Caco-2 (cell line): Measurements from ENCODE around the gene RASD2. TPM values are rescaled to one million over a fixed set of nuclear protein-coding genes. Genes with fewer than 3 reads are reported as not detected.

Source experiments
- BruUV-seq: library from RNA; stranded (reverse); fragments of 400-500 nt; replicated peaks from 2 replicates; lab custom pipeline; 2021; lab: Mats Ljungman, UMichigan
- CTCF ChIA-PET: fragments of 300-600 bp; sonication (Branson Sonifier 250); formaldehyde crosslinking; loops from one replicate; lab custom pipeline; 2022; ENCODE audit warnings: antibody characterized with exemption; lab: Charles Lee
- POLR2A ChIA-PET: fragments of 300-600 bp; sonication (Branson Sonifier 250); formaldehyde crosslinking; loops from one replicate; lab custom pipeline; 2022; ENCODE audit warnings: antibody characterized with exemption; lab: Charles Lee
- DNase-seq, 2 experiments: peaks; one replicate each; pipeline versions ENCODE4 v3.0.0 to v3.0.0-alpha.2; 2020 to 2022
- H3K27me3 ChIP-seq: replicated peaks from 2 replicates; pipeline ENCODE4 v1.6.0; 2011; ENCODE audit warnings: low read length; ENCODE audit not compliant: control insufficient read depth, insufficient read depth
- H3K36me3 ChIP-seq: 2 replicates; pipeline ENCODE4 v1.5.1; 2011; ENCODE audit warnings: low read length; ENCODE audit not compliant: control insufficient read depth, insufficient read depth
- H3K4me1 ChIP-seq: fragments of 250-450 bp; sonication (Bioruptor Pico); 2 replicates; pipeline ENCODE4 v1.5.1; 2020; ENCODE audit warnings: mild to moderate bottlenecking
- H3K4me3 ChIP-seq: 2 replicates; pipeline ENCODE4 v1.5.1; 2011; ENCODE audit warnings: low read depth, mild to moderate bottlenecking, control low read depth, low read length
- H3K9me3 ChIP-seq: fragments of 250-450 bp; sonication (Bioruptor Pico); 2 replicates; pipeline ENCODE4 v1.5.1; 2020; ENCODE audit warnings: mild to moderate bottlenecking, moderate library complexity
- H3K27ac Mint-ChIP-seq: one replicate; pipeline ENCODE4 v1.8.0; 2022; ENCODE audit warnings: mixed read lengths; ENCODE audit not compliant: unreplicated experiment
- H3K27me3 Mint-ChIP-seq: one replicate; pipeline ENCODE4 v1.8.0; 2022; ENCODE audit warnings: mixed read lengths; ENCODE audit not compliant: insufficient read depth, unreplicated experiment
- H3K36me3 Mint-ChIP-seq: one replicate; pipeline ENCODE4 v1.8.0; 2022; ENCODE audit warnings: mild to moderate bottlenecking, mixed read lengths; ENCODE audit not compliant: insufficient read depth, unreplicated experiment
- H3K4me1 Mint-ChIP-seq: one replicate; pipeline ENCODE4 v1.8.0; 2022; ENCODE audit warnings: low read depth, mixed read lengths; ENCODE audit not compliant: unreplicated experiment
- H3K4me3 Mint-ChIP-seq: one replicate; pipeline ENCODE4 v1.8.0; 2022; ENCODE audit warnings: mild to moderate bottlenecking, moderate library complexity, mixed read lengths; ENCODE audit not compliant: unreplicated experiment
- H3K9me3 Mint-ChIP-seq: one replicate; pipeline ENCODE4 v1.8.0; 2022; ENCODE audit warnings: mixed read lengths; ENCODE audit not compliant: unreplicated experiment
- intact Hi-C: fragments of 100-400 bp; cut with micrococcal nuclease; formaldehyde crosslinking; loops from one replicate; pipeline ENCODE4 v1.10.0; 2022; ENCODE audit not compliant: unreplicated experiment
- total RNA-seq: library from RNA; stranded (reverse); gene quantifications from 2 replicates; pipeline ENCODE4 v1.2.3, GENCODE V29; 2022
- TF ChIP-seq, protein P1 (sequence below), 2 experiments: fragments of 200-600 bp in 1 of 2; IDR thresholded peaks; 1 replicate in 1 of 2; 2 replicates in 1 of 2; pipeline versions ENCODE4 v1.5.1 to v1.8.0; 2011 to 2022; ENCODE audit warnings: antibody characterized with exemption in 1 of 2, control low read depth in 1 of 2, inconsistent platforms in 1 of 2, low read depth in 1 of 2, low read length in 1 of 2, mild to moderate bottlenecking in 1 of 2, moderate library complexity in 1 of 2; ENCODE audit not compliant: insufficient read depth in 1 of 2, severe bottlenecking in 1 of 2, unreplicated experiment in 1 of 2

Gene RASD2
- total RNA-seq, 1 experiment from 2014 or later: 0.09 TPM

- DNase-seq: no peak
- no peaks in the 10 kb centered on the region for H3K36me3 Mint-ChIP-seq
- intact Hi-C loops: no loop called here
- no peaks in the 10 kb centered on the region; the same call in 1 of the 2 replicates for H3K27me3 ChIP-seq
- ChIA-PET POLR2A (no interaction called here), CTCF (no interaction called here)
- no peak overlapping the region for H3K27ac Mint-ChIP-seq
- no TSS peak for BruUV-seq
- no peaks in the 10 kb centered on the region for H3K9me3 Mint-ChIP-seq
- TF ChIP-seq, protein P1, sequence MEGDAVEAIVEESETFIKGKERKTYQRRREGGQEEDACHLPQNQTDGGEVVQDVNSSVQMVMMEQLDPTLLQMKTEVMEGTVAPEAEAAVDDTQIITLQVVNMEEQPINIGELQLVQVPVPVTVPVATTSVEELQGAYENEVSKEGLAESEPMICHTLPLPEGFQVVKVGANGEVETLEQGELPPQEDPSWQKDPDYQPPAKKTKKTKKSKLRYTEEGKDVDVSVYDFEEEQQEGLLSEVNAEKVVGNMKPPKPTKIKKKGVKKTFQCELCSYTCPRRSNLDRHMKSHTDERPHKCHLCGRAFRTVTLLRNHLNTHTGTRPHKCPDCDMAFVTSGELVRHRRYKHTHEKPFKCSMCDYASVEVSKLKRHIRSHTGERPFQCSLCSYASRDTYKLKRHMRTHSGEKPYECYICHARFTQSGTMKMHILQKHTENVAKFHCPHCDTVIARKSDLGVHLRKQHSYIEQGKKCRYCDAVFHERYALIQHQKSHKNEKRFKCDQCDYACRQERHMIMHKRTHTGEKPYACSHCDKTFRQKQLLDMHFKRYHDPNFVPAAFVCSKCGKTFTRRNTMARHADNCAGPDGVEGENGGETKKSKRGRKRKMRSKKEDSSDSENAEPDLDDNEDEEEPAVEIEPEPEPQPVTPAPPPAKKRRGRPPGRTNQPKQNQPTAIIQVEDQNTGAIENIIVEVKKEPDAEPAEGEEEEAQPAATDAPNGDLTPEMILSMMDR (IDR thresholded peaks at IDR 0.05; ENCODE audit: insufficient read depth in 1 of 2, low read depth in 1 of 2, low read length in 1 of 2, severe bottlenecking in 1 of 2, unreplicated experiment in 1 of 2): no peak
- no peak overlapping the region for H3K4me3 ChIP-seq
- H3K36me3 ChIP-seq: no peaks in the 10 kb centered on the region
- no peaks in the 10 kb centered on the region for H3K9me3 ChIP-seq
- no peaks in the 10 kb centered on the region for H3K4me1 Mint-ChIP-seq
- no peaks in the 10 kb centered on the region for H3K4me1 ChIP-seq
- no peaks in the 10 kb centered on the region for H3K27me3 Mint-ChIP-seq
- H3K4me3 Mint-ChIP-seq: no peak overlapping the region
These were observed 8.7 kb downstream of the RASD2 start for GRCh38 chr22:35549328-35549727.

DNA sequence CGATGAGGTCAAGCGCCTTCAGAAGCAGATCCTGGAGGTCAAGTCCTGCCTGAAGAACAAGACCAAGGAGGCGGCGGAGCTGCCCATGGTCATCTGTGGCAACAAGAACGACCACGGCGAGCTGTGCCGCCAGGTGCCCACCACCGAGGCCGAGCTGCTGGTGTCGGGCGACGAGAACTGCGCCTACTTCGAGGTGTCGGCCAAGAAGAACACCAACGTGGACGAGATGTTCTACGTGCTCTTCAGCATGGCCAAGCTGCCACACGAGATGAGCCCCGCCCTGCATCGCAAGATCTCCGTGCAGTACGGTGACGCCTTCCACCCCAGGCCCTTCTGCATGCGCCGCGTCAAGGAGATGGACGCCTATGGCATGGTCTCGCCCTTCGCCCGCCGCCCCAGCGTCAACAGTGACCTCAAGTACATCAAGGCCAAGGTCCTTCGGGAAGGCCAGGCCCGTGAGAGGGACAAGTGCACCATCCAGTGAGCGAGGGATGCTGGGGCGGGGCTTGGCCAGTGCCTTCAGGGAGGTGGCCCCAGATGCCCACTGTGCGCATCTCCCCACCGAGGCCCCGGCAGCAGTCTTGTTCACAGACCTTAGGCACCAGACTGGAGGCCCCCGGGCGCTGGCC is 11.0 kb downstream of the RASD2 start:
- H3K27me3 ChIP-seq: no peaks in the 10 kb centered on the region; the same call in 1 of the 2 replicates
- TF ChIP-seq, protein P1 (IDR thresholded peaks at IDR 0.05; ENCODE audit: insufficient read depth in 1 of 2, low read depth in 1 of 2, low read length in 1 of 2, severe bottlenecking in 1 of 2, unreplicated experiment in 1 of 2): no peak
- Mint-ChIP-seq H3K27ac (no peak overlapping the region), H3K36me3 (no peaks in the 10 kb centered on the region), H3K9me3 (no peaks in the 10 kb centered on the region), H3K4me3 (no peak overlapping the region), H3K4me1 (no peaks in the 10 kb centered on the region), H3K27me3 (no peaks in the 10 kb centered on the region)
- no peak overlapping the region for H3K4me3 ChIP-seq
- no peak for DNase-seq
- intact Hi-C loops: no loop called here
- no TSS peak for BruUV-seq
- ChIA-PET POLR2A (no interaction called here), CTCF (no interaction called here)
- H3K4me1 ChIP-seq: no peaks in the 10 kb centered on the region
- no peaks in the 10 kb centered on the region for H3K36me3 ChIP-seq
- no peaks in the 10 kb centered on the region for H3K9me3 ChIP-seq

GRCh38 chr22:35552196-35552842 is 11.7 kb downstream of the RASD2 start:
- Mint-ChIP-seq H3K4me3 (no peak overlapping the region), H3K36me3 (no peaks in the 10 kb centered on the region), H3K27ac (no peak overlapping the region), H3K27me3 (no peaks in the 10 kb centered on the region), H3K9me3 (no peaks in the 10 kb centered on the region), H3K4me1 (no peaks in the 10 kb centered on the region)
- Histone ChIP-seq H3K4me3 (no peak overlapping the region), H3K36me3 (no peaks in the 10 kb centered on the region), H3K27me3 (no peaks in the 10 kb centered on the region; the same call in 1 of the 2 replicates), H3K9me3 (no peaks in the 10 kb centered on the region), H3K4me1 (no peaks in the 10 kb centered on the region)
- DNase-seq: peak in 1 of 2 experiments; percentile 59
- ChIA-PET CTCF (interaction anchor here (0.5 kb wide), 1 partner anchor 62 kb away, joined by 5 read pairs; no protein-coding TSS in a partner anchor), POLR2A (no interaction called here)
- intact Hi-C loops: no loop called here
- no TSS peak for BruUV-seq
- TF ChIP-seq, protein P1 (IDR thresholded peaks at IDR 0.05; ENCODE audit: insufficient read depth in 1 of 2, low read depth in 1 of 2, low read length in 1 of 2, severe bottlenecking in 1 of 2, unreplicated experiment in 1 of 2): no peak
